ENCODE data around the gene SFMBT2.
"Not testable (repeated sequence)": the region's sequence is repeated elsewhere in the genome, so short reads cannot be mapped to it uniquely, and the experiment has no call there.

Gene SFMBT2

DNA sequence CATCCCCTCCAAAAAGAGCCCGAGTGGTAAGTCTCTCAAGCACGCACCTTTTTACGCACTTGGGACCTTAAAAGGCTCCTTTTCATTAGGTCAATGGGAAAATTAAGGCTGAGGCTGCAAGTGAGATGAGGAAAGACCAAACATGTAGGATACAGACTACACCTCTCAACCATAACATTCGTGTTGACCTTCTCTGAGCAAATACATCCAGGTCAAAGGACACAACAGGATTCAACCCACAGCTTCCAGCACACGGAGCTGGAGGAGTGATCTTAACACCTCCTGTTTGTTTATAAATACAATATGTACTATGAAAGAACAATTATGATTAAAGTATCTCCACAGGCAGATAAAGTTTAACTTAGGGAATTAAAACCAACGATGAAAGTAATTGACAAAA lies 9.7 kb downstream of the SFMBT2 start:
- DNase-seq (ENCODE audit: low spot score): no peak

DNA sequence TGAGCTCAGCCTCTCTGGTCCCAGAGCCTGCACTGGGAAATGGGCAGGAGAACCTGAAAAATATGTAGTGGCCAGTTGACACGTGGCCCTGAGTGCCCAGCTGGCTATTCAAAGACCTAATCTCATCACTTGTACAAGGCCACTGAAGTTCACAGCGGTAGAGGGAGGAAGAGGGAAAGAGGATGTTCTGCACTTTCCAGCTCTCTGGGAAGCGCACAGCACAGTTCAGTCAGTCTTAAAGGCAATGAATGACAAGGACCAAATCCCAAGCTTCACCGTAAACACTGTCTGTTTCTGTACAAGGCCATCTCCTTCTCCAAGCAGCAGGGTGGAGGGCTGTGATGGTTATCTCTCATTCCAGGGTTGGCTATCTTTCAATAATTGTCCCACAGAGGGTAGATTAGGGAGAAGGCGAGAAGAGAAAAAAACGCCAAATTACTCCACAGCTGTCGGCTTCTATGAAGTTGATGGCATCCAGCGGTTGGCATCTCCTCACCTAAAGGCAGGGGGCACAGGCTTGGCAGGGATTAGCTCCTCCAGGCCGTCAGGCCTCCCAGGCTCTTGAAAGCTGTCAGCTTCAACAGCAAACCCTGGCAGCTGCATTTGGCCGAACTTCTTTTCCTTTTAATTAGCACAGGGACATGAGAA lies 10.6 kb downstream of the SFMBT2 start:
- DNase-seq (ENCODE audit: low spot score): no peak

DNA sequence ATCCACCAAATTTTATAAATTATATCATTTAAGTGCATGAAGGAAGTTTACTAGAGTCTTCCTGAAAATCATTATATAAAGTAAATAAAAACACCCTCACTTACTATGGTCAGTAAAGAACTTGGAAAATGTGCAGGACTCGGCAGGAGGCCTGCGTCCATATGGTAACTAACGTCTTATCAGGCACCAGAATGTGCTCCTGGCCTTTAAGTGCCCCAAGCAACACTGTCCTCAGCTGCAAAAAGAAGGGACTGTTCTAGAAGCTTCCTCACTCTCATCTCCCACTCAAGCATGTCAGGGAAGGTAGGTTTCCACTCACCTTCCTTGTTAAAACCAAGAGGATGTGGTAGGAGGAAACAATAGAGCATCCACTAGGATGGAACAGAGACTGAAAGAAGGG lies 11.3 kb downstream of the SFMBT2 start:
- DNase-seq (ENCODE audit: low spot score): no peak

DNA sequence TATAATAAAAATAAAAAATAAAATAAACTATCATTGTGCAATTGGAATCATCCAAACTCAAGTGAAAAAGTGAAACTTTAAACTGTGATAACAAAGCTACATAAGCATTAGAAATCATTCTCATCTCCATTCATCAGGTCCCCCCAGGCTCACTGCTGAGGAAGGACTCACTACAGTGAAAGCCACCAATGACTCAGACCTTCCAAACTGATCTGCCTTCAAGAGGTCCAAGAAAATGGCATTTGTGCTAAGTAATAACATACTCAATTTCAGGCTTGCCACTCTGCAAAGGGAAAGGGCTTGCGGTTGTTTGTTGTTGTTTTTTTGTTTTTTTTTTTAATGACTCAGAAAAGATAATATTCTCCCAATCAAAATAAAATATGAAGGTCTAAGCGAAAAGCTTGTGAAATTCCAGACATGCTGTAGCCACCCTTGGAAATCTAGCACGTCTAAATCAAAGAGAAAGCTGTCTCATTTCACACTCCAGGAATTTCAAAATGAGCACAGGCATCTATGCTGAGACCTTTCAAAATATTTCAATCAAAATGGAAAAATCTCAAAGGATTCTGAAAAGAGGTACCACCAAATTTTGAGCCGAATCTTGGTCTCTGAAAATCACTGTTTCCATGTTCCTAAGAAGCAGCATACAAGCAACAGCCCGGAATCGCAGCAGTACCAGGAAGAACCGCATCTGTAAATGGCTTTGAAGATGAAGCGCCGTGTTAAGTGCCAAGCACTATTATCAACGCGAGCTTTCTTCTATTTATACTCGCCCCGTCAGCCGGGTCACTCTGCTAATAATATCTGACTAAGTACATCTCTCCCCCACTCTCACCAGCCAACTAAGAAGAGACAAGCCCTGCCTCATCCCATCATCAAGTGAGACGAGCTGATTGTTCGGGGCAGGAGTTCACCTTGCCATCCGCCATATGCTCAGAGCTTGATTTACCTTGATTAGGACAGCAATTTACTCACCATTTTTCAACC lies 13.5 kb downstream of the SFMBT2 start:
- DNase-seq (ENCODE audit: low spot score): no peak

DNA sequence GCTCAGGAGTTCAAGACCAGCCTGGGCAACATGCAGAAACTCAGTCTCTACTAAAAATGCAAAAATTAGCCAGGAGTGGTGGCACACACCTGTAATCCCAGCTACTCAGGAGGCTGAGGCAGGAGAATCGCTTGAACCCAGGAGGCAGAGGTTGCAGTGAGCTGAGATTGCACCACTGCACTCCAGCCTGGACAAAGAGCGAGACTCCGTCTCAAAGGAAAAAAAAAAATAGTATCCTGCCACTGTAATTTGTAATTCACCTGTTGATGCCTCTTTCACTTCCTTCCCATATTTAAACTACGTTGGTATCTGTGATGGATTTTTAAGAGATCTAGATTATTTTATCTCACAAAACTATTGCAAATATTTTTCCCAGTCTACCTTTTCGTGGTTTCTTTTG lies 18.5 kb downstream of the SFMBT2 start:
- DNase-seq (ENCODE audit: low spot score): not testable (repeated sequence)

DNA sequence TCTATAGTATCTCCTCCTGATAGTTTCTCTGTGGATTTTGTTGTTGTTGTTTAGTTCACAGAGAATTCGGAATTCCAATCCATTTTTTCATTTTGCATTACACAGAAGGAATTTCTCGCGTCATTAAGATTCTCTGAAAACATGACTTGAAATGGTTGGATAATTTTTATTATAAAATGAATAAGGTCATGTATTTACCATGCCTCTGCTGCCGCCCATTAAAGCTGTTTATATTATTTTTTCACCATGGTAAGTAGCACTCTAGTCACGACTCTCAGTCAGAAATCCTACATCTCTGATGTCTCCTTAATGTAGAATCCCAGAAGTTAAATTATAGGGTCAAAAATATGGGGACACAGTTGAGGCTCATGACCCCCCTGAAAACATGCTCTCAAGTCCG lies 19.1 kb downstream of the SFMBT2 start:
- DNase-seq (ENCODE audit: low spot score): no peak

DNA sequence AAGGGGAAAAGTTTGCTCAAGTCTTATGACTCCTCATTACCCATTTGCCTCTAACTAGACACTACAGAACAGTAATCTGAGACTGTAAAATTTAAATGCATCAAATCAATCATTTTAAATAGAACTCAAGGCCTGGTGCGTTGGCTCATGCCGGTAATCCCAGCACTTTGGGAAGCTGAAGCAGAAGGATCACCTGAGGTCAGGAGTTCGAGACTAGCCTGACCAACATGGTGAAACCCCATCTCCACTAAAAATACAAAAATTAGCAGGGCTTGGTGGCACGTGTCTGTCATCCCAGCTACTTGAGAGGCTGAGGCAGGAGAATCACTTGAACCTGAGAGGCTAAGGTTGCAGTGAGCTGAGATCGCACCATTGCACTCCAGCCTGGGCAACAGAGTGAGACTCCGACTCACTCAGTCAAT lies 20.1 kb downstream of the SFMBT2 start:
- not testable (repeated sequence) for DNase-seq (ENCODE audit: low spot score)

DNA sequence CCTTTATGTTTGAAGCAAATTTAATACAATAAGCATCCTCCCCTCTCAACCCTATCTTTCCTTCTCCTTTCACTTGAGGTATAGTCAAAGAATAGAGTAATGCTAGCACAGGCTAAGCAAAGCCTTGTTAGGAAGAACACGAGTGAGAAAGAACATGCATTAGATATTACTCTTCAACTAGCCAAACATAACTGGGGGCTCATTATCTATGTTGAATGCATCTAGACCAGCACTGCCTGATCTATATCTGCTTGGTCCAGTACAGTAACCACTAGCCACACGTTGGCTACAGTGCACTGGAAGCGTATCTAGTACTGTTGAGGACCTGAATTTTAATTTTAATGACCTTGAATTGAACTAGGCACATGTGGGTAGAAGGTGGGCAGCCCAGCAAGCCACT lies 21.0 kb downstream of the SFMBT2 start:
- no peak for DNase-seq (ENCODE audit: low spot score)

DNA sequence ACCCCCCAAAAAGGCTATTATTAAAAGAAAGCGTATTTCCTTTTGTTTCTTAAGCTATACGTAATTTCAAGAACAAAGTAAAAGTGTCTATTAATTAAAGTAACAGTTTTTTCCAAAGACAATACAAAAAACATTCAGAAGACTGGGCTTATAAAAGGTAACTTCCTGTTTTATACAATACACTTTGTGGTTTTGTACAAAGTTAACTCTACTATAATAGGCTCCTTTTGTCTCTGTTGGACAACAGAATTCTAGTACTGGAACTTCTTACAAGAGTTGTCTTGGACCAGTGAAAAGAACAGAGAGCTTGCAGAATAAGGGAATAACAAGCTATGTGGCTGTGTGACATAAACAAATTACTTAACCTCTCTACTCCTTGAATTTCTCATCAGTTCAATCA lies 21.5 kb downstream of the SFMBT2 start:
- no peak for DNase-seq (ENCODE audit: low spot score)

DNA sequence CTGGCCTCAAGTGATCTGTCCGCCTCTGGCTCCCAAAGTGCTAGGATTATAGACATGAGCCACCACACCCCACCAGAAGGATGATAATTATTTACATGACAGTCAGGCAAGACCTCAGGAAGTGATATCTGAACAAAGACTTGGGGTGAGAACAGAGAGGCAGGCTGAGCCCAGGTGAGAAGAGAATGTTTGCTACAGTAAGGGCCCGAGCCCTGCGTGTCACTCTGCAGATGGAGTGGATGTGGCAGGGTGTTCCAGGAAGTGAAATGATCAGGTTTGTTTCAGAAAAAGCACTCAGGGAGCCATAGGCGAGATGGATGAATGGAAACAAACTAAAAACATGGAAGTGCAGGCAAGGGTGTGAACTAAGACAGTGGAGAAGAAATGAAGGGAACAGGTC lies 22.2 kb downstream of the SFMBT2 start:
- DNase-seq (ENCODE audit: low spot score): no peak

DNA sequence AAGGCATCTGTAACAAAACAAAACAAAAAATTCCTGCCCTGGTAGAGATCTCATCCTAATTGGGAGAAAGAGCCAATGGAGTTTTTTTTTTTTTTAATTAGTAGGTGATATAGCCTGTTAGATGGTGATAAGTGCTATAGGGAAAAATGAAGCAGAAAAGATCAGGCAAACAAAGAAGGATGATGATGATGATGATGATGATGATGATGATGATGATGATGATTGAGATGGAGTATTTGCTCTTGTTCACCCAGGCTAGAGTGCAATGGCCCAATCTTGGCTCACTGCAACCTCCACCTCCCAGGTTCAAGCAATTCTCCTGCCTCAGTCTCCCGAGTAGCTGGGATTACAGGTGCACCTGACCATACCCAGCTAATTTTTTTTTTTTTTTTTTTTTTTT lies 22.7 kb downstream of the SFMBT2 start:
- not testable (repeated sequence) for DNase-seq (ENCODE audit: low spot score)

DNA sequence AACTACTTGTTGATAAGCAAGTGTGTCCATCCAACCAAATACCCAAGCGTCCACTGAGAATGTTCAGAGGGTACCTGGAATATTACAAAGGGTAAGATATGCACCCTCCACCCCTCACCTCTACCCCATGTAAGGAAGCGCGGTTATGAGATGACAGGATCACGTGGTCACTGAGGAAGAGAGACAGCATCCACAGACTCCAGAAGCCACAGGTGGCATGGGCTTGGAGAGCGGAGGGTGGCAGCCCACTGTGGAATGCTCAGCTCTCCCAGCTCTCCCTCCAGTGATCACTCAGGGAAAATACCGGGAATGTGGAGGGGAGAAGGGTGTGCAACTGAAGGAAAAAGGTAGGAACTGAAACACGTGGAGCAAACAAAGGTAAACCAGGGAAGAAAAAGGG lies 25.7 kb downstream of the SFMBT2 start:
- no peak for DNase-seq (ENCODE audit: low spot score)

DNA sequence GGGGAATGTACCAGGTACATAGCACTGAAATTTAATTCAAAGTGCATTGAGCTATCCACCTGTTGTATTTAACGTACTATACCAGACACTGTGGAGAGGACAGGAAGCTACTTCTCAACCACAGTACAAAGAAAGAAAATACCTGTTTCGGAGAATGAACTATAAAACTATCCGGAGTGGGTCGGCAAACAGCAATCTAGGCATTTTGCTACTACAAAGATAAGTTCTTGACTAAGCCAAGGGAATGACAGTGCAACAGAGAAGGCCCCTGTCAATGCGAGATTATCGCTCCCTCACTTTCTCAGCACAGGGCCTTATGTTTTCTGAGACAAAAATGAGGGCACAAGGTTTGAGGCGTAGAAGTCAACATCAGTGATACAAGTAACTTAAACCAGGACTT lies 27.4 kb downstream of the SFMBT2 start:
- no peak for DNase-seq (ENCODE audit: low spot score)

DNA sequence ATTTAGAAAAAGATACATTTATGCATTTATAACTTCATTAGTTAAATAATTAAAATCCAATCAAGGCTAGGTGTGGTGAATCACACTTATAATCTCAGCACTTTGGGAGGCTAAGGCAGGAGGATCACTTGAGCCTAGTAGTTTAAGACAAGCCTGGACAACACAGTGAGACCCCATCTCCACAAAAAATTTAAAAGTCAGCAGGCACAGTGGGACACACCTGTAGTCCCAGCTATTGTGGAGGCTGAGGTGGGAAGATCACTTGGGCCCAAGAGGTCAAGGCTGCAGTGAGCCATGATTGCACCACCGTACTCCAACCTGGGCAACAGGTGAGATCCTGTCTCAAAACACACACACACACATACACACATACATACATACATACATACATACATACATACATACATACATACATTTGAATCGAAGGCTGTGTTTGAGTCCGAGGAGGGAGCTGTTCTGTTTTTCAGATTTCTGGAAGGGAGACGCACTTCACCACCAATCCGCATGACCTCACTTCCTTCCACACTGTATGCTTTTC lies 30.1 kb downstream of the SFMBT2 start:
- DNase-seq (ENCODE audit: low spot score): no peak

DNA sequence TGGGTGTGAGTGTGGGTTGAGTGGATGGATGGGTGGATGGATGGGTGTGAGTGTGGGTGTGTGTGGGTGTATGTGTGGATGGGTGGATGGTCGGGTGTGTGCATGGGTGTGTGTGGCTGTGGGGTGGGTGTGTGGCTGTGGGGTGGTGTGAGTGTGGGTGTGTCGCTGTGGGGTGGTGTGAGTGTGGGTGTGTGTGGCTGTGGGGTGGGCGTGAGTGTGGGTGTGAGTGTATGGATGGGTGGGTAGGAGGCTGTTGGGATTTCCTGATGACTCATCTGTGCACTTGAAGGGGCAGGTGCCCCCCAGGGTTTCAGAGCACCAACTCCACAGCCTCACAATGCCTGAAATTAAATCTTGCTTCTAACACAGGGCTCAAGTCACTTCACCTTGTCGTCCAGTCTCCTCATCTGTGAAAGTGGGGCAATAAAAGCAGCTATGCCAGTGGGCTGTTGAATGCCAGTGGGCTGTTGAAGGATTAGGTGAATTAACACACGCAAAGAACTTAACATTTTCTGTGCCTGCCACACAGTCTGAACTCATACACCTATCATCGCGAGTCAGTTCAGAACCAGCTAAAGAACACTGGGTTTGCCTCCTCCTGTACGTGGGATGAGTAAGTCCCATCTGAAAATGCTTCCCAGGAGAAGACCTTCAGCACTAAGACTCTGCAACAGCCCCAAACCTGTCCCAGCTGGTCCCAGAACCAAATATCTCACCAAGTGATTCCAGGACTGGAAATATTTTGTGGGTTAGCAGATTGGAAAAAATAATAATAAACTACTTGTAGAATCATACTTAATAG lies 32.0 kb downstream of the SFMBT2 start:
- no peak for DNase-seq (ENCODE audit: low spot score)

DNA sequence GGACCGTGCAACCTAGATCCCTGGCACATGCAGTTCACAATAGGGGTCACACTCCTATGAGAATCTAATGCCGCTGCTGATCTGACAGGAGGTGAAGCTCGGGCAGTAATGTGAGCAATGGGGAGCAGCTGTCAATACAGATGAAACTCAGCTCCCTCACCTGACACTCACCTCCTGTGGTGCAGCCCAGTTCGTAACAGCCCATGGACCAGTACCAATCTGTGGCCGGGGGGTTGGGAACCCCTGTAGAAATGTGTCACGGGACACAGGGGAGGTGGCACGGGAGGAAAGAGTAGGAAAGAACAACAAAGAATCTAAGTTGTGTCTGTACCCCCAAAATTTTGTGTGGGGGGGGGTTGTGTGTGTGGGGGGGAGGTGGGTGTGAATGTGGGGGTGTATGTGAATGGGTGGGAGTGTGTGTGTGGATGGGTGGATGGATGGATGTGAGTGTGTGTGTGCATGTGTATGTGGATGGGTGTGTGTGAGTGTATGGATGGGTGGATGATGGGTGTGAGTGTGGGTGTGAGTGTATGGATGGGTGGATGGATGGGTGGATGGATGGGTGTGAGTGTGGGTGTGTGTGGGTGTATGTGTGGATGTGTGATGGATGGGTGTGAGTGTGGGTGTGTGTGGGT lies 33.1 kb downstream of the SFMBT2 start:
- DNase-seq (ENCODE audit: low spot score): no peak

DNA sequence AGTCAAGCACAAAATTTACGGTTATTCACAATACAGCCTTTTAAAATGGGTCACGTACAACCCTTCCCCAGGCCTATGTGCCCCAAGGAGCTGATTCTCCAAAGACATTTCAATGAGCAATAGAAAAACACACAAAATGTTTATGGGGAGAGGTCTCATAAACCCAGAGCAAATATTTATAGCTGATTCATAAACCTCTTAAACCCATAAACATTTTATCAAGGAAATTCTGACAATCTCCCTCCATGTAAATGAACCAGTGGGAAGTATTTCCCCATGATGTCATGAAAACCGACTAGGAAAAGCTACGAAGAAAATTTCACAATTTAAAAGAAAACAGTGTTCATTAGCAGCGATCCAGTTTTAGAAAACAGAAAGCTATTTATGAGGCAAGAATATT lies 36.0 kb downstream of the SFMBT2 start:
- DNase-seq (ENCODE audit: low spot score): no peak

DNA sequence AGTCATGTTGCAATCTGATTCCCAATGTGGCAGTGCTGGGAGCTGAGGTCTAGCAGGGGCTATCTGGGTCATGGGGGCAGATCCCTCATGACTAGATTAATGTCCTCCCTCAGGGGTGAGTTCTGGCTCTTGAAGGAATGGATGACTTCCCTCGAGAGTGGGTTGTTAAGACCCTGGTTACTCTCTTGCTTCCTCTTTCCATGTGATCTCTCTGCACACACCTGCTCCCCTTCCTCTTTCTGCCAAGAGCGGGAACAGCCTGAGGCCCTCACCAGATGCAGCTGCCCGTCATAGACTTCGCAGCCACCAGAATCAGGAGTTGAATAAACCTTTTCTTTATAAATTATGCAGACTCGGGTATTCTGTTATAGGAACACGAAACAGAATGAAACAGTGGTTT lies 37.8 kb downstream of the SFMBT2 start:
- no peak for DNase-seq (ENCODE audit: low spot score)

DNA sequence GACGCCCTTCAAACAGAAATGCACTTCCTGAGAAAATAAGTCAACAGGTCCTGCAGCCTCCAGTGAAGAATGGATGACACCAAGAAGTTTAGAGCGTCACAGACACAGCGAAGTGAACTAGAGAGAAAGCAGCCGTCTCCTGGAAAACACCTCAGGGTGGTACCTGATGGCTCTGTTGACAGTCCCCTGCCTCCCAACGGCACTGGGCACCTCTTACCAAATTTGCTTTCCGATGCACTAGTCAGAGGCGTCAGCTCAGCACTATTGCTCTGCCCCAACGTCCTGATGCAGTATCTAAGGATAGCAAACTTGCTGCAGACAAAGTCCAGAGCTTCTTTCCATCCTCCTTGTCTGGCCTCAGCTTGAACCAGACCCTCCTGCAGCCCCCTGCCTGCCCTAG lies 38.3 kb downstream of the SFMBT2 start:
- no peak for DNase-seq (ENCODE audit: low spot score)

DNA sequence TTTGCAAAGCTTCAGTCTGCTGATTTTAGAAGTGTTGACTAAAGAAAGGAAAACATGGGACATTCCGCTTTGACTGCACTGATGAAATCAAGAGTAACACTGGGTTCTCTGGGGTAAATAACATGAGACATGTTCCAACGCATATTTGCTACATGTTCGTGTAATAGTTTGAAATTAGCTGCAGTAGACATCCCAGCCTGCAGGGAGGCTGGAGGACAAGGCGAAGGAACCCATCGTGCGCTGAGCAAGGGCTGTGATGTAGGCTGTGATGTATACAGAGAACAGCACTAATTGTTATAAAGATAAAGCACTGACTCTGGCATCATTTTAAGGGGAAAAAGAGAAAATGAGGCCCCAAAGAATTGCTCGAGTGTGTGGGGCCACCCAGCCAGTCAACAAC lies 40.3 kb downstream of the SFMBT2 start:
- no peak for DNase-seq (ENCODE audit: low spot score)

DNA sequence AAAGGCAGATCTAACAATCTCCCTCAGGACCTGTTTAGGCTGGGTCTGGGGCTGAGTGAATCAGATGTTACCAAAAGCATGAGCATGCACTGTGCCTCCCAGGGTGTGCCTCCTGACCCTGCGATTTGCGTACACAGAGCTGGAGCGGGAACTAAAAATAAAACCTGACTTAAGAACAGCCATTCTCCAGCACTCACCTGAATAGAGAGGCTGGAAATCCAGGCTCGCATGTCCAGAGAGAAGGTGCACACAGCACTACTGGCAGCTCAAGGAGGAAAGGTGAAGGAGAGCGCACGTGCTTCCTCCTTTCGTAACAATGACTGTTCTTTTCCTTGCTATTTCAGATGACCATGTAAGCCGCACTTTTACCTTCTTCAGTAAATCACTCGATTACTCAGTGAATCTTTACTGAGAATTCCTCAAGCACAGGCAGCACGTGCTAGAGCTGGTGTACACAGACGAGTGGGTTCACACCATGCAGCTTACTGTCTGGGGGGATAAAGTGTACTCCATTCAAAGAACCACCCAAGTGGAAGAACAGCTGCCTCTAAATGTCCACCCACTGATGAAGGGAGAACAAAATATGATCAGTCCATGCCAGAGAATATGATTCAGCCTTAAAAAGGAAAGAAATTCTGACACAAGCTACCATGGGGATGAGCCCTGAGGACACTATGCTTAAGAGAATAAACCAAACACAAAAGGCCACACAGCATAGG lies 45.6 kb downstream of the SFMBT2 start:
- no peak for DNase-seq (ENCODE audit: low spot score)

All from COLO829 (cell line).